HEK293 (cell line): ENCODE measurements around the gene OR2T11.
"Not testable (repeated sequence)": the region's sequence is repeated elsewhere in the genome, so short reads cannot be mapped to it uniquely, and the experiment has no call there.

Experiments used
- CTCF ChIA-PET: fragments of 350-600 bp; formaldehyde crosslinking; extraction: SDS; loops from one replicate; lab custom pipeline; 2021; ENCODE audit warnings: antibody characterized with exemption; lab: Yijun Ruan, JAX
- POLR2A ChIA-PET: fragments of 300-600 bp; formaldehyde crosslinking; extraction: SDS; loops from one replicate; lab custom pipeline; 2020; ENCODE audit warnings: antibody characterized with exemption, inconsistent platforms; lab: Yijun Ruan, JAX
- H3K27ac ChIP-seq: fragments of 200-500 bp; sonication (Bioruptor generic); 2 replicates; pipeline ENCODE4 v1.5.1; 2014; ENCODE audit warnings: low read depth, low read length, control low read depth, inconsistent platforms; ENCODE audit errors: extremely low read depth
- H3K36me3 ChIP-seq, 2 experiments: fragments of 200-500 bp in 1 of 2; sonication (Bioruptor generic) in 1 of 2; 1 replicate in 1 of 2; 2 replicates in 1 of 2; pipeline ENCODE4 v1.5.1; 2014 to 2017; ENCODE audit warnings: inconsistent platforms in 2 of 2, low read length in 2 of 2; ENCODE audit not compliant: control insufficient read depth in 2 of 2, insufficient read depth in 1 of 2
- H3K4me1 ChIP-seq: fragments of 200-500 bp; sonication (Bioruptor generic); 2 replicates; pipeline ENCODE4 v1.5.1; 2014; ENCODE audit warnings: mild to moderate bottlenecking, low read length, inconsistent platforms; ENCODE audit not compliant: control insufficient read depth, insufficient read depth
- H3K4me3 ChIP-seq: 2 replicates; pipeline ENCODE4 v1.5.1; 2011; ENCODE audit warnings: low read depth, mild to moderate bottlenecking, control low read depth, low read length, moderate library complexity
- H3K9me3 ChIP-seq: fragments of 200-500 bp; sonication (Bioruptor generic); 2 replicates; pipeline ENCODE4 v1.5.1; 2014; ENCODE audit warnings: low read depth, low read length, inconsistent platforms; ENCODE audit not compliant: control insufficient read depth, insufficient read depth
- BCL11A ChIP-seq: fragments of 450-650 bp; formaldehyde crosslinking; IDR thresholded peaks from 2 replicates; pipeline ENCODE4 v1.5.1; 2016; ENCODE audit warnings: low read depth, missing biosample characterization, missing genetic modification characterization
- GFI1B ChIP-seq: fragments of 450-650 bp; formaldehyde crosslinking; IDR thresholded peaks from 2 replicates; pipeline ENCODE4 v1.5.1; 2016; ENCODE audit warnings: missing biosample characterization, missing genetic modification characterization
- KLF7 ChIP-seq: fragments of 450-650 bp; formaldehyde crosslinking; IDR thresholded peaks from 2 replicates; pipeline ENCODE4 v1.5.1; 2016; ENCODE audit warnings: missing biosample characterization, missing genetic modification characterization, borderline replicate concordance
- RBAK ChIP-seq: fragments of 450-650 bp; formaldehyde crosslinking; IDR thresholded peaks from 2 replicates; pipeline ENCODE4 v1.5.1; 2016; ENCODE audit warnings: missing biosample characterization, missing genetic modification characterization
- SALL2 ChIP-seq: fragments of 450-650 bp; formaldehyde crosslinking; IDR thresholded peaks from 2 replicates; pipeline ENCODE4 v1.5.0; 2017; ENCODE audit warnings: missing biosample characterization, mild to moderate bottlenecking, missing genetic modification characterization, borderline replicate concordance
- SP3 ChIP-seq: fragments of 450-650 bp; formaldehyde crosslinking; IDR thresholded peaks from 2 replicates; pipeline ENCODE4 v1.5.1; 2016; ENCODE audit warnings: missing biosample characterization, missing genetic modification characterization
- ZFHX2 ChIP-seq: fragments of 450-650 bp; formaldehyde crosslinking; conservative IDR thresholded peaks from 2 replicates; pipeline ENCODE4 v1.5.1; 2016; ENCODE audit warnings: missing biosample characterization, missing genetic modification characterization
- ZNF138 ChIP-seq: fragments of 450-650 bp; formaldehyde crosslinking; IDR thresholded peaks from 2 replicates; pipeline ENCODE4 v1.5.1; 2016; ENCODE audit warnings: missing biosample characterization, missing genetic modification characterization, borderline replicate concordance
- ZNF211 ChIP-seq: fragments of 450-650 bp; formaldehyde crosslinking; IDR thresholded peaks from 2 replicates; pipeline ENCODE4 v1.5.1; 2016; ENCODE audit warnings: low read depth, missing biosample characterization, missing genetic modification characterization
- ZNF214 ChIP-seq: fragments of 450-650 bp; formaldehyde crosslinking; IDR thresholded peaks from 2 replicates; pipeline ENCODE4 v1.5.1; 2017; ENCODE audit warnings: missing biosample characterization, mild to moderate bottlenecking, missing genetic modification characterization, borderline replicate concordance
- ZNF324 ChIP-seq: fragments of 450-650 bp; formaldehyde crosslinking; IDR thresholded peaks from 2 replicates; pipeline ENCODE4 v1.5.1; 2016; ENCODE audit warnings: missing biosample characterization, missing genetic modification characterization
- ZNF416 ChIP-seq: fragments of 450-650 bp; formaldehyde crosslinking; IDR thresholded peaks from 2 replicates; pipeline ENCODE4 v1.5.1; 2016; ENCODE audit warnings: missing biosample characterization, missing genetic modification characterization
- ZNF658 ChIP-seq: fragments of 450-650 bp; formaldehyde crosslinking; IDR thresholded peaks from 2 replicates; pipeline ENCODE4; 2016; ENCODE audit warnings: missing biosample characterization, missing genetic modification characterization
- TF ChIP-seq, protein P1 (sequence below): fragments of 450-650 bp; formaldehyde crosslinking; IDR thresholded peaks from 2 replicates; pipeline ENCODE4 v1.5.1; 2016; ENCODE audit warnings: missing biosample characterization, missing genetic modification characterization
- TF ChIP-seq, protein P2 (sequence below): fragments of 450-650 bp; formaldehyde crosslinking; IDR thresholded peaks from 2 replicates; pipeline ENCODE4 v1.5.1; 2017; ENCODE audit warnings: missing biosample characterization, missing genetic modification characterization
- TF ChIP-seq, protein P3 (sequence below): fragments of 450-650 bp; formaldehyde crosslinking; IDR thresholded peaks from 2 replicates; pipeline ENCODE4 v1.5.1; 2016; ENCODE audit warnings: missing biosample characterization, missing genetic modification characterization

The OR2T11 gene

DNA sequence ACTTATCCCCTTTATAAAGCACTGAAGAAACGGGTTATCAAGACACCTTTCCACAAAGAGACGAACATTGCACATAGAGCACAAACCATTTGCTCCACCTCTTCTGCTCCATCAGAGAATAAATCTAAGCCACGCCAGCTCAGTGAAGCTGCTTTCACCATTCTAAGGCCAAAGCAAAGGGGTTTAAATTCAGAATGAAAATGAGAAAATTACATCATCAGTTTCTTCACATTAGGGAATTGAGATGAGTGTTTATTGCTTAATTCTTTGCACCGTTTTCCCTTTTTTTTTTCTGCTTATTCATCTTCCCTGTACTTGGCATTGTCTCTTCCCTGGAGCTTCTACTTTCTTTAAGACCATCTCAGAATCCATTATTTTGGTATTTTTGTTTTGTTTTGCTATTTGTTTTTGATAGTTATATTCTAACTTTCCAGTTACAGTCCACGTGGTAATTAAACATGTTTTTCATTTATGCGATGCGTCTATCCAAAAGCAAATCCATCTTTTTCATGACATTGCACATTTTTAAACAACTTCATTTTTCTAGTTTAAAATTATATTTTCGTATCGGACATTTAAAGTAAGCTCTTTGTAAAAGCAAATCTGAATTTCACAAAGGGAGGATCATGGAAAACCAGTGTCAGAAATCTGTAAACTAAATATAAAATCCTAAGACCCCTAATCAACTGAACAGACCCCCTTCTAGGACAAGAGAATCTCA, 58.5 kb downstream of the OR2T11 start:
- TF ChIP-seq ZFHX2 (tag by site-specific recombination), result no peak
- TF ChIP-seq ZNF211 (tag by site-specific recombination), result no peak
- no peak for TF ChIP-seq SP3
- no peak for TF ChIP-seq KLF7 (tag by site-specific recombination)
- no peak for TF ChIP-seq ZNF214 (tag by site-specific recombination)
- TF ChIP-seq, protein P1, sequence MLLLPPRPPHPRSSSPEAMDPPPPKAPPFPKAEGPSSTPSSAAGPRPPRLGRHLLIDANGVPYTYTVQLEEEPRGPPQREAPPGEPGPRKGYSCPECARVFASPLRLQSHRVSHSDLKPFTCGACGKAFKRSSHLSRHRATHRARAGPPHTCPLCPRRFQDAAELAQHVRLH (tag by site-specific recombination), result no peak
- TF ChIP-seq BCL11A (tag by site-specific recombination), result no peak
- TF ChIP-seq, protein P2, sequence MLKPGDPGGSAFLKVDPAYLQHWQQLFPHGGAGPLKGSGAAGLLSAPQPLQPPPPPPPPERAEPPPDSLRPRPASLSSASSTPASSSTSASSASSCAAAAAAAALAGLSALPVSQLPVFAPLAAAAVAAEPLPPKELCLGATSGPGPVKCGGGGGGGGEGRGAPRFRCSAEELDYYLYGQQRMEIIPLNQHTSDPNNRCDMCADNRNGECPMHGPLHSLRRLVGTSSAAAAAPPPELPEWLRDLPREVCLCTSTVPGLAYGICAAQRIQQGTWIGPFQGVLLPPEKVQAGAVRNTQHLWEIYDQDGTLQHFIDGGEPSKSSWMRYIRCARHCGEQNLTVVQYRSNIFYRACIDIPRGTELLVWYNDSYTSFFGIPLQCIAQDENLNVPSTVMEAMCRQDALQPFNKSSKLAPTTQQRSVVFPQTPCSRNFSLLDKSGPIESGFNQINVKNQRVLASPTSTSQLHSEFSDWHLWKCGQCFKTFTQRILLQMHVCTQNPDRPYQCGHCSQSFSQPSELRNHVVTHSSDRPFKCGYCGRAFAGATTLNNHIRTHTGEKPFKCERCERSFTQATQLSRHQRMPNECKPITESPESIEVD, result no peak
- TF ChIP-seq GFI1B, result no peak
- no peak for TF ChIP-seq ZNF658 (tag by site-specific recombination)
- no peak for TF ChIP-seq ZNF138 (tag by site-specific recombination)
- no peak for TF ChIP-seq ZNF324 (tag by site-specific recombination)
- no peak for TF ChIP-seq RBAK
- TF ChIP-seq, protein P3, sequence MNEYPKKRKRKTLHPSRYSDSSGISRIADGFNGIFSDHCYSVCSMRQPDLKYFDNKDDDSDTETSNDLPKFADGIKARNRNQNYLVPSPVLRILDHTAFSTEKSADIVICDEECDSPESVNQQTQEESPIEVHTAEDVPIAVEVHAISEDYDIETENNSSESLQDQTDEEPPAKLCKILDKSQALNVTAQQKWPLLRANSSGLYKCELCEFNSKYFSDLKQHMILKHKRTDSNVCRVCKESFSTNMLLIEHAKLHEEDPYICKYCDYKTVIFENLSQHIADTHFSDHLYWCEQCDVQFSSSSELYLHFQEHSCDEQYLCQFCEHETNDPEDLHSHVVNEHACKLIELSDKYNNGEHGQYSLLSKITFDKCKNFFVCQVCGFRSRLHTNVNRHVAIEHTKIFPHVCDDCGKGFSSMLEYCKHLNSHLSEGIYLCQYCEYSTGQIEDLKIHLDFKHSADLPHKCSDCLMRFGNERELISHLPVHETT (tag by site-specific recombination), result no peak
- TF ChIP-seq ZNF416 (tag by site-specific recombination), result no peak
- no peak for TF ChIP-seq SALL2 (tag by site-specific recombination)
- Histone ChIP-seq H3K4me1 (no peaks in the 10 kb centered on the region), H3K4me3 (no peak overlapping the region), H3K36me3 (no peaks in the 10 kb centered on the region), H3K9me3 (no peaks in the 10 kb centered on the region), H3K27ac (no peak overlapping the region)
- ChIA-PET CTCF (no interaction called here), POLR2A (no interaction called here)

DNA sequence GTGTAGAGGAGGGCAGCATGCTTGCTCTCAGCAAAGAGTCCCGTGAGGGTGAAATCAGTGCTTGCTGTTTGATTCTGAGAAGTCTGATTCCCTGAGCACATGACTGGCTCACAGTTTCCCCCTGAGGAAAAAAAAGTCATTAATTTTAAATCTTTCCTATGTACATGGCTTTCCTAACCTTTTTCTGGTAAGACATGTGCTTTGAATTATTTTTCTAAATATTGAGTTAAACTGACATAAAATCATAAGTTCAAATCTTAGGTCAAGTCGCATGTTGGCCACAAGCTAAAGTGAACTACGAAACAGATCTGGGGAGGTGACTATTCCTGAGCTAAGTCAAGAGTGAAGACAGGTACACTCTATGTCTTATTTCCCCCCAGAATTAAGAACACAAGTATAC, 60.2 kb downstream of the OR2T11 start, which contains the start of gene OR2T34:
Gene OR2T34 (minus strand): TSS at position 101 of the 400 bp plus-strand sequence. CDS start 0 bp downstream, at position 101.
- CTCF ChIA-PET, result not testable (repeated sequence)

DNA sequence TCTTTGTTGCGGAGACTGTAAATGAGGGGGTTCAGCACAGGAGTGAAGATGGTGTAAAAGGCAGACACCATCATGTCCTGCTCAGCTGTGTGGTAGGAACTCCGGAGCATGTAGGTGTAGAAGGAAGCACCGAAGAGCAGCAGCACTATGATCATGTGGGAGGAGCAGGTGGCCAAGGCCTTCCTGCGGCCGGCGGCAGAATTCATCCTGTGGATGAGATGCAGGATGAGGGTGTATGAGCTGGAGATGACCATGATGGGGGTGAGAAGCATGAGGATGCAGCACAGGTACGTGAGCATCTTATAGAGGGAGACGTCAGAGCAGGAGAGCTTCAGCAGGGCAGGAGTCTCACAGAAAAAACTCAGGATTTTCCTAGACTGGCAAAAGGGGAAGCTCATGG, 61.0 kb downstream of the OR2T11 start:
- H3K9me3 ChIP-seq, H3K4me3 ChIP-seq, H3K27ac ChIP-seq, H3K36me3 ChIP-seq, CTCF ChIA-PET, H3K4me1 ChIP-seq, POLR2A ChIA-PET: not testable (repeated sequence)

More for the DNA sequence above, 60.2 kb downstream of the OR2T11 start, which contains the start of gene OR2T34:
- H3K4me1 ChIP-seq, H3K36me3 ChIP-seq, POLR2A ChIA-PET, H3K4me3 ChIP-seq, H3K9me3 ChIP-seq, H3K27ac ChIP-seq: not testable (repeated sequence)
